Keratinocyte (primary cell): Measurements from ENCODE around the gene RPL38. TPM values are rescaled to one million over a fixed set of nuclear protein-coding genes. Genes with fewer than 3 reads are reported as not detected.

Experiments
- DNase-seq: peaks from one replicate; pipeline ENCODE4 v3.0.0-alpha.2; 2011; ENCODE audit warnings: low read depth, missing footprints, low spot score
- FAIRE-seq: peaks from 2 replicates; lab custom pipeline; 2011; peaks lifted over from hg19 to GRCh38; lab: Jason Lieb, UNC
- H2AFZ ChIP-seq: 2 replicates; pipeline ENCODE4 v1.6.0; 2012; ENCODE audit warnings: low read length, control low read depth, inconsistent platforms; ENCODE audit not compliant: control insufficient read depth
- H3K27ac ChIP-seq: 2 replicates; pipeline ENCODE4 v1.5.1; 2011; ENCODE audit warnings: low read length; ENCODE audit not compliant: control insufficient read depth, insufficient read depth
- H3K27me3 ChIP-seq: 3 replicates; pipeline ENCODE4 v1.6.0; 2011; ENCODE audit warnings: low read length; ENCODE audit not compliant: control insufficient read depth, insufficient read depth; ENCODE audit errors: extremely low read depth
- H3K36me3 ChIP-seq, 2 experiments: 2 replicates in 1 of 2; 3 replicates in 1 of 2; pipeline ENCODE4 v1.5.1; 2011; ENCODE audit warnings: low read length in 2 of 2, mild to moderate bottlenecking in 1 of 2; ENCODE audit not compliant: control insufficient read depth in 2 of 2, insufficient read depth in 2 of 2; ENCODE audit errors: extremely low read depth in 1 of 2
- H3K4me1 ChIP-seq: 3 replicates; pipeline ENCODE4 v1.5.1; 2011; ENCODE audit warnings: low read length; ENCODE audit not compliant: control insufficient read depth, insufficient read depth; ENCODE audit errors: extremely low read depth
- H3K4me2 ChIP-seq: 3 replicates; pipeline ENCODE4 v1.6.0; 2011; ENCODE audit warnings: low read depth, low read length; ENCODE audit not compliant: control insufficient read depth, insufficient read depth; ENCODE audit errors: extremely low read depth
- H3K4me3 ChIP-seq, 3 experiments: fragments of 200-600 bp in 1 of 3; sonication (generic) in 1 of 3; 2 replicates in 2 of 3; 3 replicates in 1 of 3; pipeline ENCODE4 v1.5.1; 2011 to 2016; ENCODE audit warnings: low read length in 3 of 3, mild to moderate bottlenecking in 3 of 3, control low read depth in 2 of 3, inconsistent platforms in 1 of 3, low read depth in 1 of 3, mixed read lengths in 1 of 3, mixed run types in 1 of 3, moderate library complexity in 1 of 3; ENCODE audit not compliant: control insufficient read depth in 2 of 3, insufficient read depth in 2 of 3; ENCODE audit errors: extremely low read depth in 1 of 3
- H3K79me2 ChIP-seq: 2 replicates; pipeline ENCODE4 v1.6.0; 2012; ENCODE audit warnings: low read length; ENCODE audit not compliant: control insufficient read depth, insufficient read depth
- H3K9ac ChIP-seq: 3 replicates; pipeline ENCODE4 v1.6.0; 2011; ENCODE audit warnings: low read length; ENCODE audit not compliant: control insufficient read depth, insufficient read depth; ENCODE audit errors: extremely low read depth
- H3K9me1 ChIP-seq: 3 replicates; pipeline ENCODE4 v1.6.0; 2011; ENCODE audit warnings: low read length; ENCODE audit not compliant: control insufficient read depth, insufficient read depth; ENCODE audit errors: extremely low read depth
- H3K9me3 ChIP-seq: 2 replicates; pipeline ENCODE4 v1.5.1; 2012; ENCODE audit warnings: low read depth, low read length; ENCODE audit not compliant: control insufficient read depth
- H4K20me1 ChIP-seq: 3 replicates; pipeline ENCODE4 v1.6.0; 2011; ENCODE audit warnings: low read length; ENCODE audit not compliant: control insufficient read depth, insufficient read depth; ENCODE audit errors: extremely low read depth
- CTCF ChIP-seq, 3 experiments: IDR thresholded peaks in 1 of 3; conservative IDR thresholded peaks in 1 of 3; optimal IDR thresholded peaks in 1 of 3; 2 replicates in 2 of 3; 3 replicates in 1 of 3; pipeline versions ENCODE3 to v1.5.1; 2011; ENCODE audit warnings: low read length in 3 of 3, mild to moderate bottlenecking in 3 of 3, moderate library complexity in 2 of 3, control low read depth in 1 of 3, inconsistent platforms in 1 of 3; ENCODE audit not compliant: insufficient read depth in 2 of 3; ENCODE audit errors: extremely low read depth in 1 of 3
- EZH2 ChIP-seq: IDR thresholded peaks from one replicate; pipeline ENCODE4 v1.6.1; 2012; ENCODE audit warnings: inconsistent platforms, mild to moderate bottlenecking, low read length, moderate library complexity
- dilution Hi-C: fragments of 300-500 bp; cut with MboI; formaldehyde crosslinking; loops from one replicate; pipeline ENCODE4 v1.7.0; 2020; ENCODE audit warnings: low sequenced_read_pairs; ENCODE audit not compliant: extremely low pct_ligation_motif_present
- polyA plus RNA-seq, 5 experiments: library from polyadenylated mRNA; depleted of rRNA in 3 of 5; stranded (reverse) in 3 of 5; stranded (forward) in 1 of 5; unstranded in 1 of 5; fragments of >200 nt; gene quantifications; 1 replicate in 1 of 5; 2 replicates in 3 of 5; 3 replicates in 1 of 5; pipeline versions ENCODE4 v1.2.1 to v1.2.3, GENCODE V29; 2011 to 2012; ENCODE audit warnings: missing spikeins in 2 of 5, low read depth in 1 of 5, low replicate concordance in 1 of 5

Gene RPL38
- polyA plus RNA-seq, 1 donor (not counting 4 experiments of a cell fraction or from before 2014, with no cell fraction given): 1,779 TPM

GRCh38 chr17:74183411-74183810 lies 20.1 kb upstream of the RPL38 start:
- no peaks in the 10 kb centered on the region for H3K36me3 ChIP-seq
- no peak overlapping the region for H3K4me2 ChIP-seq
- H3K27me3 ChIP-seq: peaks cover 4% of the 10 kb centered on the region
- TF ChIP-seq CTCF (optimal IDR thresholded peaks at IDR 0.05 in 1 of 3, IDR thresholded peaks at IDR 0.05 in 1 of 3, conservative IDR thresholded peaks at IDR 0.05 in 1 of 3; ENCODE audit: extremely low read depth in 1 of 3, insufficient read depth in 2 of 3, low read length in 3 of 3) (no peak), EZH2 (no peak)
- no peaks in the 10 kb centered on the region for H3K79me2 ChIP-seq
- H3K27ac ChIP-seq: no peak overlapping the region
- no peaks in the 10 kb centered on the region for H3K9me1 ChIP-seq
- H3K9ac ChIP-seq: no peak overlapping the region
- DNase-seq (no peak), FAIRE-seq (no peak)
- H4K20me1 ChIP-seq: no peaks in the 10 kb centered on the region
- no peak overlapping the region for H3K4me3 ChIP-seq
- dilution Hi-C loops: no loop called here
- H2AFZ ChIP-seq: no peak overlapping the region
- H3K9me3 ChIP-seq: no peaks in the 10 kb centered on the region
- H3K4me1 ChIP-seq: no peaks in the 10 kb centered on the region

- FAIRE-seq (no peak), DNase-seq (no peak)
- dilution Hi-C loops: no loop called here
- H3K9me1 ChIP-seq: no peaks in the 10 kb centered on the region
- TF ChIP-seq EZH2 (no peak), CTCF (optimal IDR thresholded peaks at IDR 0.05 in 1 of 3, IDR thresholded peaks at IDR 0.05 in 1 of 3, conservative IDR thresholded peaks at IDR 0.05 in 1 of 3; ENCODE audit: extremely low read depth in 1 of 3, insufficient read depth in 2 of 3, low read length in 3 of 3) (no peak)
- no peaks in the 10 kb centered on the region for H3K4me1 ChIP-seq
- no peak overlapping the region for H3K27ac ChIP-seq
- no peak overlapping the region for H2AFZ ChIP-seq
- no peak overlapping the region for H3K4me3 ChIP-seq
- no peak overlapping the region for H3K9ac ChIP-seq
- no peaks in the 10 kb centered on the region for H4K20me1 ChIP-seq
- H3K27me3 ChIP-seq: peaks cover 4% of the 10 kb centered on the region
- H3K79me2 ChIP-seq: no peaks in the 10 kb centered on the region
- no peak overlapping the region for H3K4me2 ChIP-seq
- H3K9me3 ChIP-seq: no peaks in the 10 kb centered on the region
- no peaks in the 10 kb centered on the region for H3K36me3 ChIP-seq
Measured at GRCh38 chr17:74185571-74186185, 17.8 kb upstream of the RPL38 start.
